D721Med (cell line): ENCODE results near the gene ACSL1.

Source experiments
- DNase-seq: peaks from one replicate; pipeline ENCODE4 v3.0.0; 2011; ENCODE audit warnings: low spot score; ENCODE audit not compliant: insufficient read length
- FAIRE-seq: peaks from 2 replicates; lab custom pipeline; 2011; peaks lifted over from hg19 to GRCh38; lab: Jason Lieb, UNC
- CTCF ChIP-seq: IDR thresholded peaks from 2 replicates; pipeline ENCODE4 v1.5.1; 2012; ENCODE audit warnings: mild to moderate bottlenecking, control low read depth; ENCODE audit not compliant: insufficient read depth; ENCODE audit errors: missing control alignments

Gene ACSL1

GRCh38 chr4:184719407-184719806 is 106.4 kb downstream of the ACSL1 start:
- no peak for FAIRE-seq
- TF ChIP-seq CTCF: no peak

DNA sequence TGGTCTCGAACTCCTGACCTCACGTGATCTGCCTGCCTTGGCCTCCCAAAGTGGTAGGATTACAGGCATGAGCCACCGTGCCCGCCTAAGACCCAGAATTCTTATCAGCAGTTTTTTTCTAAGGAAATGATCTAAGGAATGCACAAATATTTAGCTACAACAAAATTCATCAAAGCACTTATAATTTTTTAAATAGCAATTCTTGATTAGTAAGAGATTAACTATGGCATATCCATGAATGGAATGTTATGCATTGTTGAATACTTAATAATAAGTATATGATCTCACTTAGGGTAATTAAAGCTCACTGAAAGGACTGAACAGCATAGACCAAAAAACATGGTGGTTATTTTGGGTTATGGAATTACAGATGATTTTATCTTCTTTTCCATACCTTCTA is 110.2 kb downstream of the ACSL1 start:
- FAIRE-seq (no peak), DNase-seq (no peak)
- no peak for TF ChIP-seq CTCF

More at GRCh38 chr4:184719407-184719806, 106.4 kb downstream of the ACSL1 start:
- no peak for DNase-seq

DNA sequence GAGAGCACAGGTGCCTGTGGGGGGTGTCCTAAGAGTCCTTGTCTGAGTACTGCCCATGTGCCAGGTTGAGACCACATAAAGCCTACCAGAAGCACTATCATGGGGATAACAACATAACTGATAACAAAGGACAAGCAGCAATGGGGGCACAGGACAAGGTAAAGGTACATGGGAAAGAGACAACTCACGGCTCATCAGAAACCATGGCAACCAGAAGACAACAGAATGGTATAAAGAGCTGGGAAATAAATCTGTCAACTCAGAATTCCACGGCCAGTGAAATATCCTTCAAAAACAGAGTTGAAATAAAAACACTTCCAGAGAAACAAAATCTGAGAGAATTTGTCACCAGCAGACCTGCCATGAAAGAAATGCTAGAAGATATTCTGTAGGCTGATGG is 111.9 kb downstream of the ACSL1 start:
- FAIRE-seq: no peak
- DNase-seq: no peak
- TF ChIP-seq CTCF: no peak

- DNase-seq (no peak), FAIRE-seq (no peak)
- no peak for TF ChIP-seq CTCF
Observed at GRCh38 chr4:184712322-184712721, 113.4 kb downstream of the ACSL1 start.

GRCh38 chr4:184706453-184706852 is 119.3 kb downstream of the ACSL1 start:
- FAIRE-seq (no peak), DNase-seq (no peak)
- no peak for TF ChIP-seq CTCF

GRCh38 chr4:184705692-184706091 is 120.1 kb downstream of the ACSL1 start:
- FAIRE-seq: no peak
- no peak for TF ChIP-seq CTCF
- no peak for DNase-seq
